CD1c-positive myeloid dendritic cell (primary cell): Measurements from ENCODE around the gene SGSM2.

ENCODE experiments used
- DNase-seq: peaks from one replicate; pipeline ENCODE4 v3.0.0-alpha.2; 2016; ENCODE audit errors: extremely low spot score

Gene SGSM2

DNA sequence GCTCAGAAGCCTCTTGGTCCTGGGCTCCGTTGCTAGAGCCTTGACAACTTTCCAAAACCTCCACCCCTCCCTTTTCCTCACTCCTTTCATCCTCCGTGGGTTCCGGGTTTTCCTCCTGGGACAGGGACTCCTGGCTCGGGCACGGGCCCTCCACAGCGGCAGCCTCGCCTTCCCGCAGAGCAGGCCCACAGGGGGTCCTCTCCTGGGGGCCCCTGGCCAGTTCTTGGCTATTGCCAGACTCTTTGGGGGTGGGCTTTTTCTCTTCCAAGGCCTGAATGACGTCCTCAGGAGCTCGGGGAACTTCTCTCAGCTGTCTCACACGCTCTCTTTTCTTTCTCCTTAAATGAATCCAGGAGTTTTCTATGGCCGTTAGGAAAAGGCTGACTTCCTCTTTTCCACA, 82.9 kb downstream of the SGSM2 start:
- DNase-seq, result no peak

DNA sequence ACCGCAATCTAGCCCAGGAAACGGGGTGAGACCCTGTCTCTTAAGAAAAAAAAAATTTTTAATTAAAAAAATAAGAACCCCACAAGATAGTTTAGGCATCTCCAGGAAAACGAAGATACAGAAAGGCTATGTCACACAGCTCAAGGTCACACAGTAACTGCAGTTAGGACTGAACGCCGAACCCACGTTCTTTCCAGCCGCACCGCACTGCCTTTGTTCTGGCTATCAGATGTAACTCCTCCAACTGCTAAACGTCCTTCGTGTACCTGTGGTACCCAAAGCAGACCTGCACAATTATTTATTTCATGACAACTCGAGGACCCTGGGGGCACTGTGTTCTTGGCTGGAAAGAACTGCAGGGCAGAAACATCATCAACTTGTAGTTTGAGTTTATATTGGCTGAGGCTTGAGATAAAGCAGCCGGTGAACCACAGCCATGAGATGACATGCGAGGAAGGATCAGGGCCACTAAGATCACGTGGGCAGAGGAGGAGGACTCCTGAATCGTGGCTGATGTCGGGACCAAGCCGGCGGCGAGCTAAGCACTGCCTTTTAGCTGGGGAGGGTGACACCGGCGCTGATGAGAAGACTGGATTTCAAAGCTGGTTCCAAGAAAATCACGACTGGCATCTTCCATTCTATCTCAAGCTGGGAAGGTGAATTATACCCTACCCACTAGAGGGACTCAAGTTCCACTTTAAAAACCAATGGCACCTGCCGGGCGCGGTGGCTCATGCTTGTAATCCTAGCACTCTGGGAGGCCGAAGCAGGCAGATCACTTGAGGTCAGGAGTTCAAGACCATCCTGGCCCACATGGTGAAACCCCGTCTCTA, 84.2 kb downstream of the SGSM2 start:
- no peak for DNase-seq

DNA sequence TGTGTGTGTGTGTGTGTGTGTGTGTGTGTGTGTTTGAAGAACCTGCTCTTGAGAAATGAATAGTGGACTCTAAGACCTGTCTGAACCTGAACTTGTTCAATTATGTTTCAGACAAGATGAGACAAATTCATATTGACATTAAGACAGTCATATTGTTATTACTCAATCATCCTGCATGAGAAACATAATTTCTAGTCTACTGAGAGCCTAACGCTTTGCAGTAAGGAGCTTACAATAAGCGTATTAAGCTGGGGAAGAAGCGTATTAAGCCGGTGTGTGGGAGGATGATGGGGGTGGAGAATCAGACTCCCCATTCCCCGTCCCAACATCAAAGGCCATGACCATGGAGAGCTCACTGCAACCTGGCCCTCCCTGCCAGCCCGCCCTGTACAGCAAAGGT, 86.0 kb downstream of the SGSM2 start:
- DNase-seq, result no peak

GRCh38 chr17:2427215-2427614, 89.9 kb downstream of the SGSM2 start:
- DNase-seq, result no peak

DNA sequence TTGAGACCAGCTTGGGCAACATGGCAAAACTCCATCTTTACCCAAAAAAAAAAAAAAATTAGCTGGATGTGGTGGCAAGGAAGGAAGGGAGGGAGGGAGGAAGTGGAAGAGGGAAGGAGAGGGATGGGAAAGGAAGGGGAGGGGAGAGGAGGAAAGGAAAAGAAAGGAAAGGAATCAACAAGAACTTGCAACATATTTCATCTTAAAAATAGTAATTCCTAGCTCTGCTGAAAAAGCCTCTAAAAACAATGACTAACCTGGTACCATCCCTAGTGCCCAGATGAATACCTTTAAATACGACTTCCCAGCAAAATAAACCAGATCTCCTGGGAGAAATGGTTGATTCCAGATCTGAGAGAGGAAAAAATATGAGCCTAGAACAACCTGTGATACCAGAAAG, 90.6 kb downstream of the SGSM2 start:
- DNase-seq, result no peak
